A549 treated with AZD2906 at 1 μM for 4 hours (cell line): ENCODE data around the gene MMP25. TPM values are rescaled to one million over a fixed set of nuclear protein-coding genes. Genes with fewer than 3 reads are reported as not detected.

Experiments used
- total RNA-seq: library from RNA; stranded (reverse); fragments of 200-300 nt; extraction: Qiagen RNA extraction; gene quantifications from 5 replicates; pipeline ENCODE4 v1.2.3, GENCODE V29; 2022

MMP25 gene
- 0.89 to 1.4 TPM (median 1.3 TPM) in 5 replicates for total RNA-seq

GRCh38 chr16:3045758-3046640, at the start of gene MMP25:
MMP25 (plus strand) TSS chr16:3046561; CDS start chr16:3046918, 357 bp downstream.

GRCh38 chr16:3012828-3013420, 33.4 kb upstream of the MMP25 start, which contains the start of gene CLDN9:
CLDN9 (plus strand) TSS chr16:3012923; CDS start chr16:3013363, 440 bp downstream.

GRCh38 chr16:3017794-3018506, 28.4 kb upstream of the MMP25 start, which contains the start of gene CLDN6:
CLDN6 (minus strand) TSS chr16:3018183; CDS start chr16:3016021, 2,162 bp downstream.

GRCh38 chr16:3020247-3020603, 26.1 kb upstream of the MMP25 start, which contains the start of gene TNFRSF12A:
TNFRSF12A (plus strand) TSS chr16:3020368; CDS start chr16:3020398, 30 bp downstream.

GRCh38 chr16:3023669-3024478, 22.5 kb upstream of the MMP25 start, which contains the start of the genes HCFC1R1 and THOC6:
HCFC1R1 (minus strand) TSS chr16:3023942; CDS start chr16:3023941, 1 bp downstream.
THOC6 (plus strand) TSS chr16:3024035; CDS start chr16:3024327, 292 bp downstream.

GRCh38 chr16:3036726-3037315, 9.5 kb upstream of the MMP25 start, which contains the start of gene BICDL2:
BICDL2 (minus strand) TSS chr16:3036944; CDS start chr16:3035496, 1,448 bp downstream.

GRCh38 chr16:3065069-3065741, 18.8 kb downstream of the MMP25 start, which contains the start of gene IL32:
IL32 (plus strand) TSS chr16:3065640; CDS start chr16:3065812, 172 bp downstream.

GRCh38 chr16:3098459-3099394, 52.4 kb downstream of the MMP25 start, which contains the start of gene ZSCAN10:
ZSCAN10 (minus strand) TSS chr16:3099294; CDS start chr16:3092937, 6,357 bp downstream.

Other genes with a start within 250 kb of the MMP25 start
- not detected in 5 replicates for gene PRSS41, start 248.1 kb upstream of the MMP25 start, total RNA-seq
- gene PRSS21, start 229.3 kb upstream of the MMP25 start, total RNA-seq: 0.11 to 0.28 TPM (median 0.14 TPM) in 5 replicates
- gene ZG16B, start 216.3 kb upstream of the MMP25 start, total RNA-seq: 0.37 to 0.96 TPM (median 0.92 TPM) in 5 replicates
- 0.50 to 0.98 TPM (median 0.78 TPM) in 5 replicates for gene PRSS22, start 188.4 kb upstream of the MMP25 start, total RNA-seq
- 44.5 to 53.1 TPM (median 50.0 TPM) in 5 replicates for gene FLYWCH2, start 163.3 kb upstream of the MMP25 start, total RNA-seq
- gene FLYWCH1, start 134.6 kb upstream of the MMP25 start, total RNA-seq: 17.2 to 24.4 TPM (median 23.8 TPM) in 5 replicates
- 1.4 to 2.0 TPM (median 1.8 TPM) in 5 replicates for gene KREMEN2, start 82.3 kb upstream of the MMP25 start, total RNA-seq
- gene PAQR4, start 77.2 kb upstream of the MMP25 start, total RNA-seq: 34.7 to 46.3 TPM (median 44.9 TPM) in 5 replicates
- gene PKMYT1, start 66.1 kb upstream of the MMP25 start, total RNA-seq: 67.8 to 94.9 TPM (median 91.6 TPM) in 5 replicates
- gene CLDN9, start 33.6 kb upstream of the MMP25 start, total RNA-seq: 0.25 to 0.37 TPM (median 0.31 TPM) in 5 replicates
- 0.18 to 0.44 TPM (median 0.29 TPM) in 5 replicates for gene CLDN6, start 28.4 kb upstream of the MMP25 start, total RNA-seq
- 400 to 615 TPM (median 501 TPM) in 5 replicates for gene TNFRSF12A, start 26.2 kb upstream of the MMP25 start, total RNA-seq
- gene HCFC1R1, start 22.6 kb upstream of the MMP25 start, total RNA-seq: 208 to 263 TPM (median 244 TPM) in 5 replicates
- 25.1 to 35.5 TPM (median 32.7 TPM) in 5 replicates for gene THOC6, start 22.5 kb upstream of the MMP25 start, total RNA-seq
- gene BICDL2, start 9.6 kb upstream of the MMP25 start, total RNA-seq: not detected in 5 replicates
- gene IL32, start 19.1 kb downstream of the MMP25 start, total RNA-seq: 23.0 to 37.5 TPM (median 30.1 TPM) in 5 replicates
- 0.03 to 0.05 TPM in 2 of 5 replicates, not detected in the others for gene ZSCAN10, start 52.7 kb downstream of the MMP25 start, total RNA-seq
- 11.6 to 15.6 TPM (median 14.9 TPM) in 5 replicates for gene ZNF205, start 66.0 kb downstream of the MMP25 start, total RNA-seq
- 9.7 to 13.1 TPM (median 12.8 TPM) in 5 replicates for gene ZNF213, start 88.5 kb downstream of the MMP25 start, total RNA-seq
- gene OR1F1, start 141.6 kb downstream of the MMP25 start, total RNA-seq: 0.13 to 0.59 TPM (median 0.21 TPM) in 5 replicates
- 7.1 to 10.0 TPM (median 7.6 TPM) in 5 replicates for gene ZNF200, start 188.6 kb downstream of the MMP25 start, total RNA-seq
- gene MEFV, start 210.1 kb downstream of the MMP25 start, total RNA-seq: 0.02 to 0.05 TPM (median 0.02 TPM) in 3 of 5 replicates, not detected in the others
- 33.6 to 39.0 TPM (median 34.1 TPM) in 5 replicates for gene ZNF263, start 236.9 kb downstream of the MMP25 start, total RNA-seq